K562 (cell line): ENCODE results near the gene AFF2. TPM values are rescaled to one million over a fixed set of nuclear protein-coding genes. Genes with fewer than 3 reads are reported as not detected.

Experiments used
- ATAC-seq: fragments of 200-7000 bp; cut with Tn5 transposase; 3 replicates; pipeline ENCODE4 v1.9.1; 2020; ENCODE audit warnings: moderate library complexity
- BruUV-seq: library from RNA; stranded (reverse); fragments of 400-500 nt; replicated peaks from 2 replicates; lab custom pipeline; 2021; lab: Mats Ljungman, UMichigan
- CTCF ChIA-PET: fragments of 300-600 bp; formaldehyde crosslinking; extraction: SDS; loops from one replicate; lab custom pipeline; 2021; ENCODE audit warnings: low intra/inter-chr PET ratio; lab: Yijun Ruan, JAX
- POLR2A ChIA-PET: fragments of 300-600, 350-650 bp; sonication (Branson Sonifier 250); formaldehyde crosslinking; extraction: SDS; loops from one replicate; lab custom pipeline; 2021; ENCODE audit warnings: antibody characterized with exemption, inconsistent platforms; lab: Yijun Ruan, JAX
- DNase-seq, 4 experiments: peaks; one replicate each; pipeline versions ENCODE4 v3.0.0 to v3.0.0-alpha.2; 2011 to 2018; ENCODE audit warnings: low spot score in 3 of 4, mixed read lengths in 3 of 4; ENCODE audit errors: extremely low read depth in 1 of 4
- FAIRE-seq: peaks from 2 replicates; lab custom pipeline; 2011; peaks lifted over from hg19 to GRCh38; lab: Jason Lieb, UNC
- H2AFZ ChIP-seq: 2 replicates; pipeline ENCODE4 v1.6.0; 2011; ENCODE audit warnings: low read depth, low read length, control low read depth, inconsistent platforms
- H3K27ac ChIP-seq: fragments of 200-600 bp; 3 replicates; pipeline ENCODE4 v1.8.0; 2011; ENCODE audit warnings: low read depth, mild to moderate bottlenecking, control low read depth, inconsistent platforms, low read length, moderate library complexity, mixed read lengths; ENCODE audit errors: extremely low read depth
- H3K27me3 ChIP-seq, 2 experiments: fragments of 300-600 bp in 1 of 2; 2 replicates in 1 of 2; 3 replicates in 1 of 2; pipeline versions ENCODE4 v1.6.0 to v1.8.0; 2011; ENCODE audit warnings: inconsistent platforms in 2 of 2, low read length in 2 of 2, mild to moderate bottlenecking in 1 of 2, mixed read lengths in 1 of 2, moderate library complexity in 1 of 2; ENCODE audit not compliant: control insufficient read depth in 2 of 2, insufficient read depth in 2 of 2
- H3K36me3 ChIP-seq: fragments of 300-600 bp; 3 replicates; pipeline ENCODE4 v1.8.0; 2011; ENCODE audit warnings: mild to moderate bottlenecking, low read length, inconsistent platforms; ENCODE audit not compliant: control insufficient read depth, insufficient read depth
- H3K4me1 ChIP-seq, 2 experiments: fragments of 200-600 bp in 1 of 2; replicated peaks in 1 of 2; 2 replicates in 1 of 2; 3 replicates in 1 of 2; pipeline versions ENCODE4 v1.5.1 to v1.8.0; 2011; ENCODE audit warnings: inconsistent platforms in 2 of 2, low read length in 2 of 2, mild to moderate bottlenecking in 1 of 2, mixed read lengths in 1 of 2, moderate library complexity in 1 of 2; ENCODE audit not compliant: control insufficient read depth in 2 of 2, insufficient read depth in 2 of 2
- H3K4me2 ChIP-seq: 2 replicates; pipeline ENCODE4 v1.6.1; 2011; ENCODE audit warnings: low read length, control low read depth, inconsistent platforms, mixed read lengths; ENCODE audit not compliant: insufficient read depth
- H3K4me3 ChIP-seq: fragments of 200-600 bp; sonication (generic), shearing (Covaris generic); 2 replicates; pipeline ENCODE4 v1.5.1; 2016; ENCODE audit warnings: control low read depth, inconsistent platforms
- H3K79me2 ChIP-seq: fragments of 200-600 bp; 3 replicates; pipeline ENCODE4 v1.8.0; 2011; ENCODE audit warnings: low read length, inconsistent platforms; ENCODE audit not compliant: control insufficient read depth, insufficient read depth
- H3K9ac ChIP-seq, 2 experiments: 2 replicates each; pipeline versions ENCODE4 v1.6.0 to v1.6.1; 2011; ENCODE audit warnings: low read depth in 2 of 2, low read length in 2 of 2, control low read depth in 1 of 2, inconsistent platforms in 1 of 2, mild to moderate bottlenecking in 1 of 2, mixed read lengths in 1 of 2; ENCODE audit not compliant: insufficient read depth in 1 of 2
- H3K9me1 ChIP-seq: one replicate; pipeline ENCODE4 v1.6.0; 2011; ENCODE audit warnings: inconsistent platforms, mild to moderate bottlenecking, low read length, moderate library complexity; ENCODE audit not compliant: control insufficient read depth, insufficient read depth
- H3K9me3 ChIP-seq: replicated peaks from 2 replicates; pipeline ENCODE4 v1.5.1; 2011; ENCODE audit warnings: low read depth, low read length, inconsistent platforms; ENCODE audit not compliant: control insufficient read depth, insufficient read depth
- H4K20me1 ChIP-seq: replicated peaks from 2 replicates; pipeline ENCODE4 v1.6.1; 2011; ENCODE audit warnings: low read length, inconsistent platforms, mixed read lengths; ENCODE audit not compliant: control insufficient read depth, insufficient read depth
- EWSR1 ChIP-seq: fragments of 450-650 bp; IDR thresholded peaks from 2 replicates; pipeline ENCODE4 v1.6.1; 2018; ENCODE audit warnings: borderline replicate concordance, mild to moderate bottlenecking, low read depth, moderate library complexity; ENCODE audit not compliant: partially characterized antibody
- JUN ChIP-seq, 2 experiments: sonication (generic) in 1 of 2; formaldehyde crosslinking in 1 of 2; IDR thresholded peaks; 2 replicates each; pipeline versions ENCODE4 v1.6.1 to v1.8.0; 2012 to 2022; ENCODE audit warnings: borderline replicate concordance in 2 of 2, mild to moderate bottlenecking in 2 of 2, improper control_type of control experiment in 1 of 2, low read depth in 1 of 2, low read length in 1 of 2, missing genetic modification reagents in 1 of 2
- NR2C1 ChIP-seq, 2 experiments: fragments of 450-650 bp; IDR thresholded peaks; 2 replicates each; pipeline ENCODE4 v1.6.1; 2017; ENCODE audit warnings: mild to moderate bottlenecking in 2 of 2, antibody characterized with exemption in 1 of 2, inconsistent platforms in 1 of 2, missing compliant biosample characterization in 1 of 2, missing genetic modification characterization in 1 of 2
- PRDM10 ChIP-seq: fragments of 450-650 bp; IDR thresholded peaks from 2 replicates; pipeline ENCODE4 v1.6.1; 2018; ENCODE audit not compliant: partially characterized antibody
- TEAD2 ChIP-seq: fragments of 450-650 bp; IDR thresholded peaks from 2 replicates; pipeline ENCODE4 v1.6.1; 2016; ENCODE audit warnings: missing genetic modification characterization, control low read depth, missing compliant biosample characterization
- THAP12 ChIP-seq: fragments of 250-450 bp; sonication (Bioruptor Pico); IDR thresholded peaks from 2 replicates; pipeline ENCODE4 v1.9.0; 2021; ENCODE audit warnings: mild to moderate bottlenecking, inconsistent platforms
- ZNF253 ChIP-seq: fragments of 250-450 bp; sonication (Bioruptor Pico); conservative IDR thresholded peaks from 2 replicates; pipeline ENCODE4 v1.6.1; 2021; ENCODE audit warnings: mild to moderate bottlenecking
- ZNF354B ChIP-seq: fragments of 250-450 bp; sonication (Bioruptor Pico); IDR thresholded peaks from 2 replicates; pipeline ENCODE4 v1.4.0; 2020
- ZNF507 ChIP-seq: conservative IDR thresholded peaks from 2 replicates; pipeline ENCODE4 v1.6.1; 2017; ENCODE audit warnings: missing genetic modification characterization, missing compliant biosample characterization
- ZNF551 ChIP-seq: fragments of 250-450 bp; sonication (Bioruptor Pico); IDR thresholded peaks from 2 replicates; pipeline ENCODE4 v1.5.0; 2021; ENCODE audit warnings: mild to moderate bottlenecking, moderate library complexity
- WGBS: fragments of 100-300 bp; shearing (Covaris generic); methylation state at CpG from one replicate; pipeline ENCODE4 v1.1.6; 2016; ENCODE audit warnings: low coverage, mixed read lengths; ENCODE audit not compliant: insufficient coverage; ENCODE audit errors: missing lambda C conversion rate; 5-methylcytosine and 5-hydroxymethylcytosine counted together
- in situ Hi-C: fragments of 300-500 bp; cut with MboI; formaldehyde crosslinking; loops from 4 replicates; pipeline ENCODE4 v1.15.0; 2018; ENCODE audit warnings: inconsistent platforms, mixed read lengths
- intact Hi-C: fragments of 100-400 bp; cut with micrococcal nuclease; formaldehyde crosslinking; loops from 2 replicates; pipeline ENCODE4 v1.14.2; 2022
- polyA plus RNA-seq, 8 experiments: library from polyadenylated mRNA; depleted of rRNA in 4 of 8; stranded (reverse) in 5 of 8; unstranded in 3 of 8; fragments of >200 nt; fragmentation: Nextera tagmentation in 2 of 8; fragmentation: Illumina TruSeq in 1 of 8; extraction: Ambion mirVana in 2 of 8; extraction: Trizol in 1 of 8; gene quantifications; 2 replicates each; pipeline versions ENCODE4 v1.2.1 to v1.2.3, GENCODE V29; 2011 to 2014; ENCODE audit warnings: inconsistent platforms in 1 of 8, missing spikeins in 1 of 8
- total RNA-seq, 7 experiments: library from RNA; depleted of rRNA in 6 of 7; stranded (reverse); fragments of >200 nt in 6 of 7; fragmentation: Illumina TruSeq in 2 of 7; extraction: Trizol in 2 of 7; gene quantifications; 2 replicates each; pipeline versions ENCODE4 v1.2.1 to v1.2.3, GENCODE V29; 2011 to 2021; ENCODE audit warnings: low replicate concordance in 1 of 7

The AFF2 gene
- total and polyA plus RNA-seq, 9 of the 15 experiments (the other 6 are each of a cell fraction or from before 2014, with no cell fraction given), result 0.01 to 0.20 (median 0.07) TPM

- Histone ChIP-seq H3K9me3 (no peaks in the 10 kb centered on the region), H4K20me1 (no peaks in the 10 kb centered on the region), H3K36me3 (no peaks in the 10 kb centered on the region), H3K4me3 (no peak overlapping the region), H3K27ac (no peak overlapping the region), H3K4me1 (no peaks in the 10 kb centered on the region), H3K4me2 (no peak overlapping the region), H3K27me3 (no peaks in the 10 kb centered on the region), H2AFZ (no peak overlapping the region), H3K9me1 (no peaks in the 10 kb centered on the region), H3K79me2 (no peaks in the 10 kb centered on the region), H3K9ac (no peak overlapping the region)
- CTCF ChIA-PET, result no interaction called here
- in situ Hi-C loops, result no loop called here
- intact Hi-C loops, result no loop called here
- FAIRE-seq (no peak), DNase-seq (no peak), ATAC-seq (no peak)
- BruUV-seq, result no TSS peak
- 2% methylated on average over 4 of the region's 4 CpGs for WGBS
- POLR2A ChIA-PET, result no interaction called here
- no peak for TF ChIP-seq PRDM10
Observed at GRCh38 chrX:148715361-148715760, 214.9 kb downstream of the AFF2 start.

- H4K20me1 ChIP-seq, result no peaks in the 10 kb centered on the region
- no TSS peak for BruUV-seq
- no peak for ATAC-seq
- H3K4me1 ChIP-seq, result no peaks in the 10 kb centered on the region
- in situ Hi-C loops, result no loop called here
- POLR2A ChIA-PET, result no interaction called here
- H3K9ac ChIP-seq, result no peak overlapping the region
- H3K4me3 ChIP-seq, result no peak overlapping the region
- intact Hi-C loops, result no loop called here
- no peak for DNase-seq
- H3K27ac ChIP-seq, result no peak overlapping the region
- no peaks in the 10 kb centered on the region for H3K9me1 ChIP-seq
- 0% methylated on average over 3 of the region's 3 CpGs for WGBS
- no peaks in the 10 kb centered on the region for H3K79me2 ChIP-seq
- no peak overlapping the region for H3K4me2 ChIP-seq
- no peak for FAIRE-seq
- H3K9me3 ChIP-seq, result no peaks in the 10 kb centered on the region
- CTCF ChIA-PET, result no interaction called here
- no peaks in the 10 kb centered on the region for H3K27me3 ChIP-seq
- H2AFZ ChIP-seq, result no peak overlapping the region
- no peaks in the 10 kb centered on the region for H3K36me3 ChIP-seq
- TF ChIP-seq ZNF507 (tag) (no peak), ZNF551 (CRISPR knock-in tag) (no peak), THAP12 (CRISPR knock-in tag) (no peak), TEAD2 (tag) (no peak), NR2C1 (IDR thresholded peaks at IDR 0.05) (no peak), NR2C1 (tag; IDR thresholded peaks at IDR 0.05) (no peak), EWSR1 (no peak), ZNF253 (no peak), JUN (IDR thresholded peaks at IDR 0.05; ENCODE audit: borderline replicate concordance, low read depth, low read length) (no peak), JUN (CRISPR knock-in tag; IDR thresholded peaks at IDR 0.05; ENCODE audit: borderline replicate concordance) (no peak), ZNF354B (CRISPR knock-in tag) (no peak)
Observed at GRCh38 chrX:148722966-148723365, 222.5 kb downstream of the AFF2 start.
